GM19438 (cell line): Measurements from ENCODE around the gene GAPVD1.

Source experiments
- ATAC-seq: cut with Tn5 transposase; IDR thresholded peaks from one replicate; pipeline ENCODE4 v1.9.1; 2021; ENCODE audit warnings: low read depth; ENCODE audit not compliant: unreplicated experiment

Gene GAPVD1

GRCh38 chr9:125361837-125362531, 100.4 kb downstream of the GAPVD1 start:
- ATAC-seq: no peak

GRCh38 chr9:125366676-125367075, 105.0 kb downstream of the GAPVD1 start:
- ATAC-seq: no peak

- no peak for ATAC-seq
Observed at GRCh38 chr9:125370786-125371185, 109.2 kb downstream of the GAPVD1 start.

- no peak for ATAC-seq
Observed at GRCh38 chr9:125372441-125373226, 111.0 kb downstream of the GAPVD1 start.

- ATAC-seq: peak; percentile 56
Observed at GRCh38 chr9:125374443-125375309, 113.0 kb downstream of the GAPVD1 start.

- ATAC-seq: no peak
Observed at GRCh38 chr9:125375820-125376219, 114.2 kb downstream of the GAPVD1 start.

GRCh38 chr9:125376261-125377226, 114.9 kb downstream of the GAPVD1 start:
- no peak for ATAC-seq

- no peak for ATAC-seq
Observed at GRCh38 chr9:125377584-125378250, 116.1 kb downstream of the GAPVD1 start.

- no peak for ATAC-seq
Observed at GRCh38 chr9:125378778-125379177, 117.2 kb downstream of the GAPVD1 start.

GRCh38 chr9:125379208-125379607, 117.6 kb downstream of the GAPVD1 start:
- ATAC-seq: no peak

GRCh38 chr9:125380406-125380805, 118.8 kb downstream of the GAPVD1 start:
- no peak for ATAC-seq

- no peak for ATAC-seq
Observed at GRCh38 chr9:125387861-125388524, 126.4 kb downstream of the GAPVD1 start.

GRCh38 chr9:125388978-125389377, 127.4 kb downstream of the GAPVD1 start:
- ATAC-seq: no peak

- ATAC-seq: no peak
Observed at GRCh38 chr9:125391704-125392103, 130.1 kb downstream of the GAPVD1 start.

- ATAC-seq: no peak
Observed at GRCh38 chr9:125393426-125393825, 131.8 kb downstream of the GAPVD1 start.

GRCh38 chr9:125396799-125397198, 135.2 kb downstream of the GAPVD1 start:
- ATAC-seq: no peak

- no peak for ATAC-seq
Observed at GRCh38 chr9:125397736-125398135, 136.1 kb downstream of the GAPVD1 start.

- ATAC-seq: no peak
Observed at GRCh38 chr9:125398243-125398642, 136.6 kb downstream of the GAPVD1 start.

GRCh38 chr9:125399165-125399564, 137.5 kb downstream of the GAPVD1 start:
- no peak for ATAC-seq
